ENCODE results near the gene ZNF436.
A peak's percentile ranks its signal among the peaks of the same experiment; 100 is the strongest.

ZNF436 gene

DNA sequence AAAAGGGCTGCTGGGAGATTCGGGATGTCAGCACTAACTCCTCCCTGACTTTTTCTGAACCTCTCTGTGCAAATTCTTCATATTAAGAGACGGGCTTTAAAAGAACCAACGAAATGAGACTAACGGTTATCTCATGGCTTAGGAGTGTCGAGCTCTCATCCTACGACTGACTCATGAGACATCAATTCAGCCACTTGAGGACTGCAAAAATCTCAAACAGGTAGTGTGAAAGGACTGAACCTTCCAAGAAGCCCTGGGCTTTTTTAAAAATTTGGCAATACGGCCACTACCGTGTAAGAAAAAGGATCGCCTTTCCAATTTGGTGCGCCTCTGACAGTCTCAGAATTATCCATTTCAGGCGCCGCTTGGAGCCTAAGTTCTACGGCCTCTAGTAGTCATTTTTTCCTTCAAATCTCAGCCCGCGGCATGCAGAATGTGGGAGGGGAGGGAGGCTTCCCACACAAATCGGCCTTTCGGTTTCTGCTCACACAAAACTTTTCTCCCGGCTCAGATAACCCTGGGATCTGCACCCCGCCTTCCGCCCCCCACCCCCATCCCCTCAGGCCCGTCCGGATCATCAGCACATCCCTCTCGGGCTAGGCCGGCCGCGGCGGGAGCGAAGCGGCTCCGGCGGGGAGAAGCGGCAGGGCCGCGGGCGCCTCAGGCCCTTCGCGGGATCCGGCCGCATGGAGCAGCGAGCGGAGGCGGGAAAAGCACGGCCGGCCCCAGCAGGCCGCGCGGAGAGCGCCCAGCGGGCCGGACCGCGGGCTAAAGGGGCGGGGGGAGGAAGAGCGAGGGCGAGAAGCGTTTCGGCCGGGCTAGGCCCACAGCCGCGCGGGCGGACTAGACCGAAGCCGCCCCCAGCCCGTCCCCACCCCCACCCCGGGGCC is 26.2 kb downstream of the ZNF436 start:
- TF ChIP-seq SIN3A (IDR thresholded peaks at IDR 0.05; ENCODE audit: borderline replicate concordance, insufficient read depth, low read length) (0 out of 2 replicates have a peak, but pooled peaks have one; percentile 12), TAF1 (IDR thresholded peaks at IDR 0.05; ENCODE audit: borderline replicate concordance, insufficient read depth, low read length) (0 out of 2 replicates have a peak, but pooled peaks have one; percentile 36), POLR2AphosphoS5 (IDR thresholded peaks at IDR 0.05; ENCODE audit: low read depth, low read length) (no peak), FOXP2 (optimal IDR thresholded peaks at IDR 0.05; ENCODE audit: borderline replicate concordance, extremely low read depth, extremely low read length, insufficient read depth) (no peak)
- TF ChIP-seq, protein P1, sequence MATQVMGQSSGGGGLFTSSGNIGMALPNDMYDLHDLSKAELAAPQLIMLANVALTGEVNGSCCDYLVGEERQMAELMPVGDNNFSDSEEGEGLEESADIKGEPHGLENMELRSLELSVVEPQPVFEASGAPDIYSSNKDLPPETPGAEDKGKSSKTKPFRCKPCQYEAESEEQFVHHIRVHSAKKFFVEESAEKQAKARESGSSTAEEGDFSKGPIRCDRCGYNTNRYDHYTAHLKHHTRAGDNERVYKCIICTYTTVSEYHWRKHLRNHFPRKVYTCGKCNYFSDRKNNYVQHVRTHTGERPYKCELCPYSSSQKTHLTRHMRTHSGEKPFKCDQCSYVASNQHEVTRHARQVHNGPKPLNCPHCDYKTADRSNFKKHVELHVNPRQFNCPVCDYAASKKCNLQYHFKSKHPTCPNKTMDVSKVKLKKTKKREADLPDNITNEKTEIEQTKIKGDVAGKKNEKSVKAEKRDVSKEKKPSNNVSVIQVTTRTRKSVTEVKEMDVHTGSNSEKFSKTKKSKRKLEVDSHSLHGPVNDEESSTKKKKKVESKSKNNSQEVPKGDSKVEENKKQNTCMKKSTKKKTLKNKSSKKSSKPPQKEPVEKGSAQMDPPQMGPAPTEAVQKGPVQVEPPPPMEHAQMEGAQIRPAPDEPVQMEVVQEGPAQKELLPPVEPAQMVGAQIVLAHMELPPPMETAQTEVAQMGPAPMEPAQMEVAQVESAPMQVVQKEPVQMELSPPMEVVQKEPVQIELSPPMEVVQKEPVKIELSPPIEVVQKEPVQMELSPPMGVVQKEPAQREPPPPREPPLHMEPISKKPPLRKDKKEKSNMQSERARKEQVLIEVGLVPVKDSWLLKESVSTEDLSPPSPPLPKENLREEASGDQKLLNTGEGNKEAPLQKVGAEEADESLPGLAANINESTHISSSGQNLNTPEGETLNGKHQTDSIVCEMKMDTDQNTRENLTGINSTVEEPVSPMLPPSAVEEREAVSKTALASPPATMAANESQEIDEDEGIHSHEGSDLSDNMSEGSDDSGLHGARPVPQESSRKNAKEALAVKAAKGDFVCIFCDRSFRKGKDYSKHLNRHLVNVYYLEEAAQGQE (IDR thresholded peaks at IDR 0.05; ENCODE audit: insufficient read depth in 1 of 2, low read depth in 2 of 2, low read length in 2 of 2) = no peak

DNA sequence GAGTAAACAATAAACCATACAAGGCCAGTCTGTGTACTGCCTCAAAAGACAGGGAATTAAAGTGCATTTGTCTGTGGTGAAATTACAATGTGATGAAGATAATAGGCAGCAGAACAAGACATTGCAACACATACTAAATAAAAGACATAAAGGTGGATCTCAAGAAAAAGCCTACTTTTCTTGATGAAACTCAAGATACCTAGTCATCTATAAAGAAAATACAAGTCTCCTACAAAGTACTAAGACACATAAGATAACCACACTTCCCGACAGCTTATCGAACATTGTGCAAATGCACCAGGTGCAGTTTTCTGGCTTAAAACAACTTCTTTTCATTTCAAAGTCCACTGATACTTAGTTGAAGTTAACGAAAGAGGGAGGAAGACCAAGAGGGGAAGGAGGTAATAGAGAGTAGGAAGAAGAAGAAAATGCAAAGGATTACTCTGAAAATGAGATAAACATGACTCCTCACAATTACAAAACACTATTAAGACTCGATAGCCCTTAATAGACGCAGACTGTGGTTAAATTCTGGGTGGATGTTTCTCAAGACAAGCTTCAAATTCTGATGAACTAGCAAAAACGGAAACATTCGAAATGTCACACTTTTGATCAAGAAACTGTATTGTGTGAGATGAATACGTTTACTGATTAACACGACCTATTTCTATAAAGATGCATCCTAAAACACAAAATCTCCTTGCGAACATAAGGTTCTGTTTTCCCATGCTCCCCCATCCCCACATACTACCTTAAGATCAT is 27.5 kb downstream of the ZNF436 start:
- TF ChIP-seq SIN3A (IDR thresholded peaks at IDR 0.05; ENCODE audit: borderline replicate concordance, insufficient read depth, low read length) (no peak), TAF1 (IDR thresholded peaks at IDR 0.05; ENCODE audit: borderline replicate concordance, insufficient read depth, low read length) (no peak), POLR2AphosphoS5 (IDR thresholded peaks at IDR 0.05; ENCODE audit: low read depth, low read length) (no peak), FOXP2 (optimal IDR thresholded peaks at IDR 0.05; ENCODE audit: borderline replicate concordance, extremely low read depth, extremely low read length, insufficient read depth) (no peak)
- TF ChIP-seq, protein P1 (IDR thresholded peaks at IDR 0.05; ENCODE audit: insufficient read depth in 1 of 2, low read depth in 2 of 2, low read length in 2 of 2) = no peak

DNA sequence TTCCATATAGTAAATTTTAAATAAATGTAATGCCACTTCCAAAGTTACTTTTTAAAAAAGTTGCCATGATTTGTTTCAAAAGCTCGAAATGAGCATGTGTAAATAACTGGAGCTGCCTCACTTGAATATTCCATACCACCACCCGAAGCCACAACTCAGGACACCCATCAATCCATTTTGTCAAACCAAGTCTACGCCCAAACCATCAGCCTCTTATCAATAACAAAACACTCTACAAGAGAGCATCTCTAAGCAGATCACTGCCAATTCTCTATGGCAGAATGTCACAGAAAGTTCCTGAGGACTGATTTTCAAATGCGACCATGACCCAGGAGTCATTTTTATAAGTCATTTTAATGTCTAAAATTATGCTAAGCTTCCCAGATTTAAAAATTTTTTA is 30.0 kb downstream of the ZNF436 start:
- TF ChIP-seq SIN3A (IDR thresholded peaks at IDR 0.05; ENCODE audit: borderline replicate concordance, insufficient read depth, low read length) (no peak), TAF1 (IDR thresholded peaks at IDR 0.05; ENCODE audit: borderline replicate concordance, insufficient read depth, low read length) (no peak), FOXP2 (optimal IDR thresholded peaks at IDR 0.05; ENCODE audit: borderline replicate concordance, extremely low read depth, extremely low read length, insufficient read depth) (no peak), POLR2AphosphoS5 (IDR thresholded peaks at IDR 0.05; ENCODE audit: low read depth, low read length) (no peak)
- TF ChIP-seq, protein P1 (IDR thresholded peaks at IDR 0.05; ENCODE audit: insufficient read depth in 1 of 2, low read depth in 2 of 2, low read length in 2 of 2) = no peak

DNA sequence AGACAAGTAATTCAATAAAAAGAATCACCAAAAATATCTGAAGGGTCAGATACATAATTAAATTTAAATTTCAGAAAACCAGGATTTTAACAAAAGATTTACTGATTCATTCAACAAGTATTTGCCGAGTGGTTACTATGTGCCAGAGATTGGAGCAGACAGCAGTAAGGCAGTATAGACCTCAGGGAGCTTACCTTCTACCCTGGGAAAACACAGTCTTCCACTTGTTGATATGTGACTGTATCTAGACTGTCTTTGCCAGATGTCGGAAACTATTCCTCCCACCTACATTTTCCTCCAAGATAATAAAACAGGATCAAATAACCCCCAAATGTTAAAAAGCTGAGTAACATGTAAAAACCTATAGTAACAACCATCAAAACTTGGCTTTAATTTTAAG is 31.8 kb downstream of the ZNF436 start:
- TF ChIP-seq TAF1 (IDR thresholded peaks at IDR 0.05; ENCODE audit: borderline replicate concordance, insufficient read depth, low read length) (no peak), SIN3A (IDR thresholded peaks at IDR 0.05; ENCODE audit: borderline replicate concordance, insufficient read depth, low read length) (no peak), FOXP2 (optimal IDR thresholded peaks at IDR 0.05; ENCODE audit: borderline replicate concordance, extremely low read depth, extremely low read length, insufficient read depth) (no peak), POLR2AphosphoS5 (IDR thresholded peaks at IDR 0.05; ENCODE audit: low read depth, low read length) (no peak)
- TF ChIP-seq, protein P1 (IDR thresholded peaks at IDR 0.05; ENCODE audit: insufficient read depth in 1 of 2, low read depth in 2 of 2, low read length in 2 of 2) = no peak
